C4-2B (cell line): Measurements from ENCODE around the gene WWOX.

Experiments
- H3K27ac ChIP-seq: fragments of 450-650 bp; 2 replicates; pipeline ENCODE4 v1.5.1; 2017
- CTCF ChIP-seq: fragments of 450-650 bp; conservative IDR thresholded peaks from 2 replicates; pipeline ENCODE4 v1.5.1; 2017; ENCODE audit warnings: mild to moderate bottlenecking
- ZFX ChIP-seq: fragments of 450-650 bp; IDR thresholded peaks from 2 replicates; pipeline ENCODE4 v1.6.1; 2017

The WWOX gene

GRCh38 chr16:79201436-79201835 is 1102.0 kb downstream of the WWOX start:
- TF ChIP-seq ZFX (no peak), CTCF (no peak)
- H3K27ac ChIP-seq: no peak overlapping the region

- TF ChIP-seq ZFX: no peak
- no peak for TF ChIP-seq CTCF
- H3K27ac ChIP-seq: no peak overlapping the region
Measured at GRCh38 chr16:79202977-79203376, 1103.5 kb downstream of the WWOX start.

GRCh38 chr16:79204486-79204885 is 1105.0 kb downstream of the WWOX start:
- no peak for TF ChIP-seq ZFX
- TF ChIP-seq CTCF: no peak
- no peak overlapping the region for H3K27ac ChIP-seq

- no peak overlapping the region for H3K27ac ChIP-seq
- TF ChIP-seq CTCF (no peak), ZFX (no peak)
Measured at GRCh38 chr16:79206889-79207288, 1107.4 kb downstream of the WWOX start.

GRCh38 chr16:79209308-79209707 is 1109.9 kb downstream of the WWOX start:
- TF ChIP-seq CTCF (no peak), ZFX (no peak)
- H3K27ac ChIP-seq: no peak overlapping the region

GRCh38 chr16:79210607-79211006 is 1111.2 kb downstream of the WWOX start:
- TF ChIP-seq CTCF: no peak
- no peak for TF ChIP-seq ZFX
- no peak overlapping the region for H3K27ac ChIP-seq

GRCh38 chr16:79211586-79211985 is 1112.1 kb downstream of the WWOX start:
- no peak for TF ChIP-seq CTCF
- no peak for TF ChIP-seq ZFX
- no peak overlapping the region for H3K27ac ChIP-seq
